Pons (tissue), 1 donor: ENCODE measurements around the gene SYT4.
"Not testable (repeated sequence)": the region's sequence is repeated elsewhere in the genome, so short reads cannot be mapped to it uniquely, and the experiment has no call there.

Experiments
- DNase-seq: peaks from one replicate; pipeline ENCODE4 v3.0.0-alpha.2; 2016; ENCODE audit warnings: low spot score

SYT4 gene, protein sequence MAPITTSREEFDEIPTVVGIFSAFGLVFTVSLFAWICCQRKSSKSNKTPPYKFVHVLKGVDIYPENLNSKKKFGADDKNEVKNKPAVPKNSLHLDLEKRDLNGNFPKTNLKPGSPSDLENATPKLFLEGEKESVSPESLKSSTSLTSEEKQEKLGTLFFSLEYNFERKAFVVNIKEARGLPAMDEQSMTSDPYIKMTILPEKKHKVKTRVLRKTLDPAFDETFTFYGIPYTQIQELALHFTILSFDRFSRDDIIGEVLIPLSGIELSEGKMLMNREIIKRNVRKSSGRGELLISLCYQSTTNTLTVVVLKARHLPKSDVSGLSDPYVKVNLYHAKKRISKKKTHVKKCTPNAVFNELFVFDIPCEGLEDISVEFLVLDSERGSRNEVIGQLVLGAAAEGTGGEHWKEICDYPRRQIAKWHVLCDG

DNA sequence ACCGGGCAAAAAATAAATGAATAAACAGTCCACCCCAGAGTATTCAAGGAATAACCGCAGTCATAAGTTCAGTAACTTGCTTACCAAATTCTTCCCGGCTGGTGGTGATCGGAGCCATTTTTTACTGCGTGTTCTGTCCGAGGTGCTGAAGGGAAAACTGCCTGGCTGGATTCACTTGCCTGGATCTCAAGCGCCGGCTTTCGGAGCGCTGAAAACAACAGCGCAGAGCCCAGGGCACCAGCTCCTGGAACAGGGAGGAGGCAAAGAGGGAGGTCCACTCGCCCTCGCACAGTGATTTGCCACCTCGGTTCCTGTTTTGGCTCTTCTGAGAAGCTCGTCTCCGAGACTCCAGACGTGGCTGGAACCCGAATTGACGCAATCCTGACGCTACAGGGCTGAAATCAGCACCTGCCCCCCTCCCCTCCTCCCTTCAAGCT, at the start of gene SYT4:
SYT4 (minus strand) TSS at position 327 of the 437 bp plus-strand sequence; CDS start at position 118, 209 bp downstream.
- peak; percentile 54 for DNase-seq

DNA sequence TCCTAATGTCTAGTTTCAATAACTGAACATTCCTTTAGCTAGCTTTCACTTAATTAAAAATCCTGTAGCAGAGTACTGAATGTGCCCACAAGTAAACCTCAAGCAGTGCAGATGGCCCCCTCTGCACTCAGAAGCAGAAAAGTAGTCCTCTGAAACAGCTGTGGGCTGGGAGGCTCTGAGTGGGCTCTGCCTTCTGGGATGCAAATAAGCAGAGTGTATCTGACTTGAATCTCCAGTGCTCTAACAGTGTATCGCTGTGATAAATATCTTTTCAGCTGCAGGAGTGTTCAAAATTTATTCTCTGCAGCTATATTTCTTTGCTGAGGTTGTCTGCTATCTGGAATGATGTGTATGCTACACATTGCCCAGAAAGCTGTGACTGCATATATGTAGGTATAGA, 44.8 kb upstream of the SYT4 start:
- DNase-seq = no peak

DNA sequence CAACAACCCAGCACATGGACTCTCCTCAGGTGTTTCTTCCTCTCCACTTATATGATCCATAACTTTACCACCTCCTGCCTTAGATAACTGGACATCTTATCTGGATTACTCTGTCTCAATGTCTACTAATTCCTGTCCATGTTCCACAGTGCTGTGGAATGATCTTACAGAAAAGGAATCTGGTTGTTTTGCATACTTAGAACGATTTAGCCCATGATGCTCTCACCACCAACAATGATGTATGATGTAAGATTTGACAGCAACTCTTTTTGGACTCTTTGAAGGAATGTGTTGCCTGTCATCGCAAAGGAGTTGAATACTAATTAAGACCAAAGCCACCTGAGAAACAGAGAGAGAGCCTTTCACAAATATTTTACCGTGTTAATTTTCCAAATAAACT, 37.7 kb upstream of the SYT4 start:
- no peak for DNase-seq

DNA sequence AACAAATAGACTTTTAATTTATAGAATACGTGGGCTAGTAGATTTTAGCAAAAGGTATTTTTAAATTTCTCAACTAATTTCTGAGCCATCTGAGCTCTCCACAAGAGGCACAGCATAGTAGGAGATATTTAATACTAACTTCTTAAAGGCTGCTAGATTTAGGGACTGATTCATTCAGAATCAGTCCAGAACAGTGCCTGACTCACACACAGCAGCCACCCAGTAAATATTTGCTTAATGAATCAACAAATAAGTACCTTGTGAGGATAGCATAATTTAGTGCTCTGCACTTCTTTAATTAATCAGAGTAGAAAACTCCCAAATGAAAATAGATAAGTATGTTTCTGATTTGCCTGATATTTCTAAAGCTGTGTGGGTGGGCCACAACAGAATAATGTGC, 35.6 kb upstream of the SYT4 start:
- no peak for DNase-seq

DNA sequence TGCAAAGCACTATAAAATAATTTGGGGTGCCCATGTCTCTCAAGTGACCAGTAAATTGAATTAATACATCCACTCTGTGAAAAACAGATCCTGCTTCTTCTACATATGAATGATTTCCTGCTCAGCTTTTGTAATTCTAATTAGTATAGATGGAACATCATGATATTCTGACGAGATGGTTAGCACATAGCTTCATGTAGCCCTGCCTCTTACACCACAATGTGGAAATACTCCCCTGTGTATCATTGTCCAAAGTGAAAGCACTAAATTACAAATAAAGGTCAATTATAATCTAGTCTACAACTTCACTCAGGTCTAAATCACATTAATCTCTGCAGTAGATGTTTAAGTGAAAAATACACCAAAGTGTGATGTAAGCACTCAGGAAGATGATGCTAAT, 32.9 kb upstream of the SYT4 start:
- DNase-seq = no peak

DNA sequence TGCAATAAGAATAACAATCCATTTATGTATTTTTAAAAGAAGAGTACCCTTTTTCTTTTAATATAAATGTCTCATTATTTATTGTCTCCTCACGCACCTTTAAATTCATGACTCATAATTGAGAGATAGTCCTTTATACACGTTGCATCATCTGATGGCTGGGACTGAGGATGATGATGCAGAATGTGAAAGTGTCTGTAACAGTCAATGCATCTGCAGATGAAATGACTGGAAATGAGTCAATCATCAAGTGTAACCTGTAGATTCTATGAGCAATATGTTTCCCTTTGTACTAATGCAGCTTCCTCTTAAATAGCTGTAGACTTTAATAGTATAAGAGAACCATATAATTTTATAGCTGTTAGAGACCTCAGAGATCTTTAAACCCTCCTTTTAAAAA, 26.1 kb upstream of the SYT4 start:
- no peak for DNase-seq

DNA sequence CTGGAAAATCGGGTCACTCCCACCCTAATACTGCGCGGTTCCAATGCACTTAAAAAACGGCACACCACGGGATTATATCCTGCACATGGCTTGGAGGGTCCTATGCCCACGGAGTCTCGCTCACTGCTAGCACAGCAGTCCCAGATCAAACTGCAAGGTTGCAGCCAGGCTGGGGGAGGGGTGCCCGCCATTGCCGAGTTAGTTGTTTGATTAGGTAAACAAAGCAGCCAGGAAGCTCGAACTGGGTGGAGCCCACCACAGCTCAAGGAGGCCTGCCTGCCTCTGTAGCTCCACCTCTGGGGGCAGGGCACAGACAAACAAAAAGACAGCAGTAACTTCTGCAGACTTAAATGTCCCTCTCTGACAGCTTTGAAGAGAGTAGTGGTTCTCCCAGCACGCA, 8.9 kb upstream of the SYT4 start:
- DNase-seq = not testable (repeated sequence)

DNA sequence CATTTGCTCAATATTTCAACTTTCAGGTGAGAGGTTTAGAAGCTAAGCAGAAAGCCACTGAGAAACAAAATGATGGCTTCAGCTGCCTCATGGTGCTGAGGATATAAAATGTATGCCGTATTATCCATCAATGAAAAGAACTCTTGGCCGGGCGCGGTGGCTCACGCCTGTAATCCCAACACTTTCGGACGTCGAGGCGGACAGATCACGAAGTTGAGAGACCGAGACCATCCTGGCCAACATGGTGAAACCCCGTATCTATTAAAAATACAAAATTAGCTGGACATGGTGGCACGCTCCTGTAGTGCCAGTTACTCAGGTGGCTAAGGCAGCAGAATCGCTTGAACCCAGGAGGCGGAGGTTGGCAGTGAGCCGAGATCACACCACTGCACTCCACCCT, 6.0 kb upstream of the SYT4 start:
- no peak for DNase-seq

DNA sequence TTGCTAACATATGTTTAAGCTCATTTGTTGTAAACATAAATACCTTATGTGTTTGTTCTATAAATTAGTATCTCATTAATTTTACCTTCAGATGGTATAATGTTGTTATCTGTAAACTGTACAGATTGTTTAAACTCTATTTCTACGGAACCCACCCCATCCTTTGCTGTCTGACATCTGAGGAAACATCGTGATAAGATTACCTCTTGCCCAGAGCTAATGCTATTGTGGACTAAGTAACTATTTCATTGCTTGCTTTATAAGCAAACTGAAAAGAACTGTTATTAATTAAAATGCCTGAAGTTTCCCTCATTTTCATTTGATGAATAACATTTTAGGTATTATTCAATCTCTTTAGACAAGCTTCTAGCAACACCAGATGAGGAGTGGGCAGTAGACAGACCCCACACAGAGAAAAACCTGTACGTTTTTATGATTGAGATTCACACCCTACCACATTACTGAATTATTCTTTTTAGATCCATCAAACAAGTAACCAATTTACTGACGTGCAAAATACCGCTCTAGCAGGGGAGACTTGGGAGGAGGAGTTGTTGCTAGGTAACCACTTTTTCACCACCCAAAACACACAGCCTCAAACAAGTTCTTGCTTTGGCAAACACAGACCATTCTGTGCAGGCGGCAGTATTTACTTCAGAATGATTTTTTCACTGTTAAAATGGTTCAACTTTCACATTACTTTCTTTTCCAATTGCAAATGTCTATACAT, 1.9 kb upstream of the SYT4 start:
- DNase-seq = peak; percentile 45

DNA sequence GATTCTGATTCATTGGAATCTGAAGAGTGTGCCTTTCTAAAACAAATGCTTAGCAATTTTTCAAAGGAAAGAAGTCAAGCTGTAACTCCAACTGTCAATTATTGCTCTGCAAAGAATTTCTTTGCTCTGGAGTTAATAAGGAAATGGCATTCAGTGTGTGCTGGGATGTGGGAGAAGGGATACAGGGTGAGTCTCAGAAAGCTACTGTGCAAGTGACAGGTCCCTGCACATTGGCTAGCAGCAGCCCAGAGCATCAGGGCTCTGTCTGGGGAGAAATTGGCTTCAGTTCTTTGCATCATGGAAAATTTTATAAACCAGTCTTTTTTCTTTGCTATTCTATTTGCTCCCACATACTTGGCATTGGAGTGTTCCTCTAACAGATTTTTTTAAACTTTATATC, 1.1 kb upstream of the SYT4 start:
- no peak for DNase-seq

DNA sequence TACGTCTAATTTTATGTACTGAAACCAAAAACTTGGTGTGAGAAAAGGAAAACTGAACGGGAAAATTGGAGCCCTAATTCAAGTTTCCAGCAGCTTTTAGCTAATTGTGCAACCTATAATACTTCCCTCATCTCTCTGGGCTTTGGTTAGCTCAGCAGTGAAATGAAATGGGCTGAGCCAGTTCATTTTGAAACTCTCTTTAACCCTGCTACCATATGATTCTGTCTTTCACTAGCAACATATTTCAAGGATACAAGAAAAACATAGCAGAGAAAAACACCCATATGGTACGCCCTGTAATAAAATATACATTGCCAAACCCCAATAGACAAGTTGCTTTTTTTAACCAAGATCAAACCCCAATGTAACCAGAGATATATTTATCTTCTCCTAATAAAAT, 799 bp downstream of the SYT4 start:
- no peak for DNase-seq

DNA sequence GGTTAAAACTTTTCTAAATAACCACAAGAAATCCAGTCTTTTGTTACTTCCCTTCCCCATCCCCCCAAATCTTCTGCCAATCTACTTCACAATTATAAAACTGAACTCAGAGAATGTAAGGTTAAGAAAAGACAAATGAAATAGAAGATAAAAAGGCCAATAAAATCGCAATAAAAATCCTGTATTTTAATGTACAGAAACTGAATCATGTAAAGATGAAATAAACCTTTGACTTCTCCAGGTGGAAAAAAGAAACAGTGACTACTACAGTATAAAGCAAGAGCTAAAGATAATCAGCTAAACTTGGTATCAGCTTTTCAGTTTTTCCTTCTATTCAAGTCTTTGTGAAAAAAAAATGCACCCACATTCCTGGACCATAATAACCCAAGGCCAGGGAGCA, 1.7 kb downstream of the SYT4 start:
- no peak for DNase-seq

DNA sequence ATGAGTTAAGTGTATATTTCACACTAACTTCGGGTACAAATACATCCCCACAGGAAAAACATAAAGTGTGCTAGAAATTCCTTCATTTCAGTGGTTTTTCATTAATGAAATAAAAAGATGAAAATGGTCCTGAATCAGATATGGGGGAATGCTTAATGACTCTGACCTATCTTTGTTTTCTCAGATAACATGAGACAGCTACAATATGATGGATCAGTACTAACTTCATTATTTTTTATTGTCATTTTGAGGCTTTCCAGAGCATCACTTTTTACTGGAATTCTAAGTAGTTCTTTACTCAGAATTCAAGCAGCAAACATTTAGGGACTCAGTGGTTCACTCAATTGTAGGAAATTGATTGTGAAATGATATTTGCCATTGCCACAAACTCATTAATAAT, 2.8 kb downstream of the SYT4 start:
- no peak for DNase-seq

DNA sequence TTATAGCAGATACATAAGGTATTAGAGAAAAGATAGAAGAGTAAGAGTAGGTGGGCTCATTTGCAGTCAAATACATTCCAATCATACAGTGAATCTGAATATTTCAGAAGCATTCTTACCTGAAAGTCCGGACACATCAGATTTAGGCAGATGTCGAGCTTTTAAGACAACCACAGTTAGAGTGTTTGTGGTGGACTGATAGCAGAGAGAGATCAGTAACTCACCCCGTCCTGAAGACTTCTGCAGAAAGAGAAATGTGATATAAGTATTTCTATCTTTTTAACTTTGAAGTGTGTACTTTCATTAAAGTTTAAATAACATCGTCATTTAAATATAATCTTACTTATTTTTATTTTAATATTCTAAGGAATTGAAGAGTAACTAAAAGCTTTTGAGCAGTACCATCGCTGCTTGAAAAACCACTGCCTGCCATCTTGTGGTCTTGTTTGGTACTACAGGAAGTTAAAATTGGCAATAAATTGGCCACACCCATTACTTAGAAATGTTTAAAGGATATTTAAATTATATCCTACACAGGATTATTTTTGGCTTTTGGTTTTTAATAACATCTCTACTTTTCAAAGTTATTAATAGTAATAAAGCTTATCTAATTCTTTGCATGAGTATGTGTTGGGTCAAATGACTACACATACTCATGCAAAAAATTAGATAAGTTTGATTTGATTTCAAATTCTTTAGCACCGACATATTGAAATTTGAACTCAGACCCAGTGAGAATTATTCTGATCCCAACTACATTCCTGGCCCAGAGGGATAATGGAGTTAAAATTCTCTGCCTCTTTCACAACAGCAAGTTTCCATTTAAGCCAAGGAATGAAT, 5.5 kb downstream of the SYT4 start:
- DNase-seq = peak; percentile 38

DNA sequence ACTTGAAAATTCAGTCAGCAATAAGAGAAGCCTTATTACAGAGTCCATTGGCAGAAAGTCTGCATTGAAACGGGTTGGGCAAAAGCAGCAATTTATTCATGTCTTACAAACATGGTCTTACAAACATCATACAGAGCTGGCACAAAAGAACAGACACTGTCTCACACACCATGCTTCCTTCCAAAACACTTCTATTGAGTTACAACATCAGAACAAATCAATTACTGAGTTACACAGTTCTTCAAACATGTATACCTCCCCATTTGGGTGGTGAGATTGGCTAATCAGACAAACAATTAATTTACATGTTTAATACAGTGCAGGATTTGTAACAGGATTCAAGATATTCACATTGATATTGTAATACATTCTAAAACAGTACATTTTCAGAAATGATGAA, 9.5 kb downstream of the SYT4 start:
- no peak for DNase-seq

DNA sequence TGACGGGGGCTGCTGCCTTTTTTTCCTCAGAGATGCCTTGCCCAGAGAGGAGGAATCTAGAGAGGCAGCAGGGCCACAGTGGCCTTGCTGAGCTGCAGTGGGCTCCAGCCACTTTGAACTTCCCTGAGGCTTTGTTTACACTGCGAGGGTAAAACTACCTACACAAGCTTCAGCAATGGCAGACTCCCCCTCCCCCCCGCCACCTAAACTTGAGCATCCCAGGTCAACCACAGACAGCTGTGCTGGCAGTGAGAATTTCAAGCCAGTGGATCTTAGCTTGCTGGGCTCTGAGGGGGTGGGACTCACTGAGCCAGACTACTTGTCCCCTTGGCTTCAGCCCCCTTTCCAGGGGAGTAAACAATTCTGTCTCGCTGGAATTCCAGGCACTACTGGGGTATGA, 11.8 kb downstream of the SYT4 start:
- no peak for DNase-seq

DNA sequence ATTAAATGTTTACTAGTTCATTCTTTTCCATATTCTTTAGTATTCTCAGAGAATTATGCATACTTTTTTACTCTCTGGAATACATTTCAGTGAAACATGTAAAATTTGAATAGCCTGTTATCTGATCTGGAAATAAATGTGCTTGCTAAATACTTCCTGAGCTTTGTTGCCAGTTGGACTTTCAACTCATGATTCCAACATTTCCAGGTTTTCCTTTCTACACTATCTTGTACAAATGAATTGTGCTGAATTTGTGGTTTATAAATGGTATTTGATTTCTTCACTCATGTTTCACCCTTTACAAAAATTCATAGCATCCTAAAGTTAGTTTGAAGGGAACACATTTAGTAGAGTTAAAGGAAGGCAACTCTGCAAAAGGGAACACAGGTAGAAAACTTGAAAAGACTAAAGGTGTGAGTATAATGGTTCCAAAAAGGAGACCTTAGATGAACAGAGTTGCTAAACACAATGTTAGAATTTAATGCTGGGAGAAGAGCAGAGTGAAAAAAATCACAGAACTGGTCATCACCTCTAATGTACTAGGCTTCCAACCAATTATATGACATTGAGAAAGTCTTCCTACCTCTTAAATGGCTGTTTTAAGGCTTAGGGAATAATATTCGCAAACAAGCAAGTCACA, 28.6 kb downstream of the SYT4 start:
- no peak for DNase-seq

DNA sequence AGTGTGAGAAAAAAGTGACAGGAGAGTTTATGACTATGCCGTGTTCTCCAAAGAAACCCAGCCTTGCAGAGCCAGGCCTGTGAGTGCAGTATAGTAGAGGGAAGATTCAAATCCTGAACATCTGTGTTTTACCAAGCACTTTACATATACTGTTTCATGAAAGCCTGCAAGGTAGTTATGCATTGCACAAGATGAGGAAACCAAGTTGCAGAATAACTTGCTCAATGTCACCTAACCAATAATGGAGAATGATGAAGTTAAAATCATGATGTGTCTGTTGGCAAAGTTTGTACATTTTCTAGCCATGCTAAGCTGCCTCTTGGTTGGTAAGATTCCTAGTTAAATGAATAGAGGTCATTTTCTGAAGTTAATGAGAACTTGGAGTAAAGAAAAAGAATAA, 29.3 kb downstream of the SYT4 start:
- no peak for DNase-seq

DNA sequence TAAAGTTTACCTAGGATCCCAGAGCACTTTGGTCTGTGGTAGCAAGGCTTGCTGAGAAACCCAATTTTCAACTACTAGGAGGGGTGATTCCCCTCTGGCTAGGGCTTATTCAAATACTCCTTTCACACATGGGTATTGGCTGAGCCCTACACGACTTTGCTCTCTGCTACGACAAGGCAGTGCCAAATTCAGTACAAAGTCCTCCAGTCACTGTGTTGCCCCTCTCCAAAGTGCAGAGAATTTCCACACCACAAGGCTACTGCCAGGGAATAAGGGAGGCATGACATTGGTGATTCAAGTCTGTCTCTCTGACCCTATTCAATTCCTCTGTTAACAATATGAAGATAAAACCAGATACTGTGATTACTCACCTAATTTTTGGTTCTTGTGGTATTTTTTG, 38.9 kb downstream of the SYT4 start:
- DNase-seq = no peak

DNA sequence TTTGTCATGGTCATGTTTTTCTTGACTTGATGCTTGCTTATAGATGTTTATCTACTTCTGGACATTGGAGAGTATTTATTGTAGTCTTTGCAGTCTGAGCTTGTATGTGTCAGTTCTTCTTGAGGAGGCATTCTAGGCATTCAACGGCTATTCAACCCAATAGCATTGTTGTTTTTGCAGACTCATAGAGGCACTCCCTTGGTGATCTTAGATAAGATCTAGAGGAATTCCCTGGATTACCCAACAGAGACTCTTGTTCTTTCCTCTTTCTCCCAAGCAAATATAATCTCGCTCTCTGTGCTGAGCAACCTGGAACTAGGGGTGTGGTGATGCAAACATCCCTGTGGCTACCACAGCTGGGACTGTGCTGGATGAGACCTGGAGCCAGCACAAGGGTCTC, 40.4 kb downstream of the SYT4 start:
- no peak for DNase-seq

DNA sequence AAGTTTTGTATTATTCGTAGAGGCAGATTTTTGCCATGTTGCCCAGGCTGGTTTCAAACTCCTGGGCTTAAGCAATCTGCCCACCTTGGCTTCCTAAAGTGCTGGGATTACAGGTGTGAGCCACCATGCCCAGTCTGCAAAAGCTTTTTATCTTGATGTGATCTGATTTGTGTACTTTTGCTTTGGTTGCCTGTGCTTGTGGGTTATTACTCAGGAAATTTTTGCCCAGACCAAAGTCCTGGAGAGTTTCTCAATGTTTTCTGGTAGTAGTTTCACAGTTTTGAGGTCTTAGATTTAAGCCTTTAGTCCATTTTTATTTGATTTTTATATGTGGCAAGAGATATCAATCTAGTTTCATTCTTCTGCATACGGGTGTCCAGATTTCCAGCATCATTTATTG, 42.4 kb downstream of the SYT4 start:
- DNase-seq = no peak

DNA sequence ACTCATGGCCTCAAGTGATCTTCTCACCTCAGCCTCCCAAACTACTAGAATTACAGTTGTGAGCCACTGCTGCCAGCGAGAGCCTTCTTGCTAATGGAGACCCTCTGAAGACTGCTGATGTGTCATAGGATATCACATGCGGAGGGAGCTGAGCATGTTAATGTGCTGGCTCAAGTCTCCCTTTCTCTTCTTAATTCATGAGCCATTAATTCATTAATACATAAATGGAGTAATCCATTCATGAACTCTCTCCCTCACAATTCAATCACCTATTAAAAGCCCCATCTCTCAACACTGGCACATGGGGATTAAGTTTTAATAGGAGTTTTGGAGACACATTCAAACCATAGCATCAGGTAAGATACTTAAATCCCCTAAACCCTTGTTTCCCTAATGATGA, 54.8 kb downstream of the SYT4 start:
- no peak for DNase-seq
